Measurements from ENCODE around the gene TBC1D1.

DNA sequence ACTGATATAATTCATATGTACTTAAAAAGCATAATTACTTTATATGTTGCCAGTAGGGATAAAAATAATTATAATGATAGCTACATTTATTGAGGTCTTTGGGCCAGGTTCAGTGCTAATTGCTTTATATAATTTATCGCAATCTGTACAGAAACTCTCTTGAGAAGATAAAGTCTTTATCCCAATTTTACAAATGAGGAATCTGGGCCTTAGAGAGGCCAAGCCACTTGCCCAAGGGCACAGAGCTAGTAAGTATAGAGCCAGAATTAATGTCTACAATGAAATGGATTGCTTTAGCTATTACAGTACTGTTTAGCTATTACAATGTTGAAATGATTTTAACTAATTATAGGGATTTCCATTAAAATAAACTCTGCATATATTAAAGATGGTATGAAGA lies 30.6 kb upstream of the TBC1D1 start:
- TF ChIP-seq CTCF (IDR thresholded peaks at IDR 0.05), result no peak
- TF ChIP-seq POLR2A (IDR thresholded peaks at IDR 0.05), result no peak

All from body of pancreas (tissue), 4 donors.